Fibroblast of skin of right biceps (primary cell): ENCODE data around the gene SCUBE3.

Source experiments
- DNase-seq: peaks from one replicate; pipeline ENCODE4 v3.0.0-alpha.2; 2013

Gene SCUBE3

DNA sequence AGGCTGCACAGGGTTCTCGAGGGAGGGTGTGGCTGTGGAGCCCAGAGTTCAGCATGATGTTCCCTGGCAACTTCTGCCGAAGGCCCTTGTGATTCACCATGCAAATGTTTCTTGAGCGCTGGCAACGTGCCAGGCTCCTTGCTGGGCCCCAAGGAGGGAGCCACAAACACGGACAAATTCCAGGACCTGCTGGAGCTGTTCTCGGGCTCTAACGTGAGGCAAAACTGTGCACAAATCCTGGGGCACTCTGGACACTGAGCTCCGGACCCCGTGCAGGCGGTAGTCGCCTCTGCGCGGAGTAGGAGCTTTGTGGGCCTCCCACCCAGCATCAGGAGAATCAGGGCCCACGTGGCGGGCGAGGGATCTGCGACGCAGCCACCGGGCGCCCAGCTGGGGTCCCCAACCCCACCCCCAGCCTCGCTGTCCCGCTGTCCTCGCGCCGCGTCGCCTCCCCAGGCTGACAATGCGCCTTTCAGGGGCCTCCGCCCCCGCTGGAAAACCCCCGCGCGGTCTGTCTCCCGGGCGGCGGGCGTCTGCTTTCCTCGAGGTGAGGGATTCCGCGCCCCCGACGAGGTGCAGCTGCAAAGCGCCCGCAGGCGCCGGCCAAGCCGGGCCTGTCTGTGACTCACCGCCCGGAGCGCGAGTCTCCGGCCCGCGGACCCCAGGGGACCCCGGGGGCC is 31.7 kb upstream of the SCUBE3 start:
- DNase-seq, result peak; percentile 93

DNA sequence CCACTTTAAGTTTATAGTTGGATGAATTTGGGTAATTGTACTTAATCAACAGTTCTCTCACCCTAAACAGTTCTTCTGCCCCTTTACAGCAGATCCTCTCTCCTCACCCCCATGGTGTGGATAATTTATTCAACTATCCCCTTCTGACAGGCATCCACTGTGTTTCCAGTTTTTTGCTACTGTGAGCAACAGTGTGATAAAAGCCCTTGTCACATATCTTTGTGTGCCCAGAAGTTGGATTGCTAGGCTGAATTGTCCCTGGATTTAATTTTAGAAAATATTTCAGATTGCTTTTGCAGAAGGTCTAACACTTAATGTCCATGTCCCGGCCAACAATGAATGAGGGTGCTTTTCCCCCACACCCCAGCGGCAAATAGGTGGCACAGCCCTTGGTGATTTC is 30.5 kb upstream of the SCUBE3 start:
- no peak for DNase-seq

DNA sequence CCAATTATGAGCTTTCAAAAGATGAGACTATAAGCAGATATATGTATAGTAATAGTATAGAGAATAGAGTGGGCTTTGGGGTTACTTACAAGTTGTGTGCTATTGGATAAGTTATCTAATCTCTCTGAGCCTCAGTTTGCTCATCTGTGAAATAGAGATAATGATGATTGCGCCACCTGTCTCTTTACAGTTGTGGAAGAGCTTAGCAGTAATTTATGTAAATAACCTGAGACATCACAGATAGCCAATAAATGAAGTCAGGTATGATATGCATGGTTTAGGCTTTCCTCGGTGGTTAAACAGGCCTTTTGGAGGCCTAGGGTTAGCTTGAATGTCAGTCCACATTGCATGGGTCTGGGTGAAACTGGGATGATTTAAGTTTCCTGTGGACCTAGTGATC is 29.8 kb upstream of the SCUBE3 start:
- DNase-seq, result no peak

DNA sequence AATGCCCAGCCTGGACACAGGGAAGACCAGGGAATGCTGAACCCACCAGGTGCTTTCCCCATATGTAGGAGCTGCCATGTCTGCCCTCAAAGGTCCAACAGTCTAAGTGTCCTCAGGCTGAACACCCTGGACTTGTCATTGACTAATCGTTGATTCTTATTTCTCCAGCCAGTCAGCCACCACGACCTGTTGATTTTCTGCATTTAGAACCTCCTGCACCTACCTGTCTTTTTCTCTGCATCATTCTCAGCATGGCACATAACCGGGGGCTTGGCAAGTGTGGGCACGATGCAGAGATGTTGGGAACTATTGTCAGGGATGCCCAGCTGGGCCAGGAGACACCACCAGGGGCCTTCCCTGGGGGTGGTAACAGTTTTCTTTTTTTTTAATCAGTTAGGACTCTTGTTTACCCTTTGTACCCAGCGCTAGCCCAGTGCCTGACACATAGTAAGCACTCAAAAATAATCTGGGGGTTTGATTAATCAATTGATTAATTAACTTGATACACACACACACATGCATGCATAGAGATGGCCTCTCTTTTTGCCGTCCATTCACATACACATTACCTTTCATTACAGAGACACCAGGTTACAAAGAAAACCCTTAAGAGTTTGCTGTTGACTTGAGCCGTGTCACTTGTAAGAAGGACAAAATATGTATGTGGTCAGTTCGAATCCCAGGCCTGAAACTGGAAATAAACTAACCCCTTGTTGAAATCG is 29.0 kb upstream of the SCUBE3 start:
- DNase-seq, result no peak

DNA sequence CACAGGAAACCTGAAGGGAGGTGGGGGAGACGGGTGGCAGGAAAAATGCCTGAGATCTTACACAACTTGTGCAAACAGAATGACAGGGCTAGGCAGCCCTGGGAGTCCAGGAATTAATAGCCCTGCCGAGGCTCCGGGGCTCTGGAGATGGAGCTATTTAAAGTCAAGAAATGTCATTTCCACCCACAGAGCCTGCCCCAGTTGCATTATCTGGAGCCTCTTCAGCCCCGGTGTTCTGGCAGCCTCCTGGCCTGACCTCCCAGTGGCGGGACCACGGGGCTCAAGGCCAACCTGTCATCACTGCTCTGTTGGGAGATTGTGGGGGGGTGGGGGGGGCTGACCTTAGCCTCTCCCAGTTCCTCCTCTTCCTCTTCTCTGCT is 28.5 kb upstream of the SCUBE3 start:
- DNase-seq, result peak; percentile 85

DNA sequence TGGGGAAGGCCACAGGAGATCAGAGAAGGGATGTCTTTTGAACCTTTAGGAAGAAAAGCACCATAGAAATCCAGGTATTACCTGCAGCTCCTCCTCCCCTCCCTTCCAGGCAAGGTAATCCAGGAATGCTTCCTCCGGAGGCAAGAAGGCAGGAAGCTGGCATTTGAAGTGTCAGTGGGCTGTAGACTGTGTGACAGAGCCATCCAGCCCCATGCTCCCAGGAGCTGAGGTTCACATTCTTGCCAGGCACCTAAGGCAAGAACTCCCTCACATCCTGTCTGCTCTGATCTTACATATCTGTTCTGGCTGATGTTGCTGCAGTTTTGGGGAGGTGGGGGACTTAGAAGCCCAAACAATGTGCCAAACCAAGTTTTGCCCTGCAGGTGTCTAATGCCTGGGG is 27.8 kb upstream of the SCUBE3 start:
- no peak for DNase-seq

DNA sequence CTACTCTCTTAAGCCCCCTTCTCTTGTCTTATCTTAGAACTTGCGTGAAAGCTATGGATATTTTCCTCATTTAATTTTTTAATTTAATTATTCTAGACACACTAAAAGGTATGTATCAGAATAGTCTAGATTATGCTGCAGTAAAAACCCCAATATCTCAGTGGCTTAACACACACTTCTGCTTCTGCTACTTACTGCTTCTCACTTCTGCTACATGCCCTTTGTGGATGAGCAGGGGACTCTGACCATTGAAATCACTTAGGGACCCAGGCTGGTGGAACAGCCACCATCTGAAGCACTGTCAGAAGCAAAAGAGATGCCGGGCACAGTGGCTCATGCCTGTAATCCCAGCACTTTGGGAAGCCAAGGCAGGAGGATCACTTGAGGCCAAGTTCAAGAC is 27.2 kb upstream of the SCUBE3 start:
- no peak for DNase-seq

DNA sequence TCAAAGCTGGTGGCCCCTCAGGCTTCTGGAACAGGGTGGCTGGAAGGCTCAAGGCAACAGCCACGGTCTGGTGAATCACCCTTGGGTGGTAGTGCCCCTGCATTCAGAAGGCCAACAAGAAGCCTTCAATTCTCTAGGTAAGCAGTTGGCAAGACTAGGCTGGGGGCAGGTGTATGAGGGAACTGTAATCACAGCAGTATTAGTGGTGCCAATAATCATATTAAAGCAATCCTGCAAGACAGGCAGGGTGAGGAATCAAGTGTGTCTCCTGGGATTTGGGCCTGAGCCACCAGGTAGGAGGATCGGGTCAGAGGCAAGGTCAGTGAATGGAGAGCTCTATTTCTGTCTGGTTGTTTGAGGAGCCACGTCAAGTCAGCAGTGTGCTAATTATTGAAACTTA is 24.9 kb upstream of the SCUBE3 start:
- DNase-seq, result no peak

DNA sequence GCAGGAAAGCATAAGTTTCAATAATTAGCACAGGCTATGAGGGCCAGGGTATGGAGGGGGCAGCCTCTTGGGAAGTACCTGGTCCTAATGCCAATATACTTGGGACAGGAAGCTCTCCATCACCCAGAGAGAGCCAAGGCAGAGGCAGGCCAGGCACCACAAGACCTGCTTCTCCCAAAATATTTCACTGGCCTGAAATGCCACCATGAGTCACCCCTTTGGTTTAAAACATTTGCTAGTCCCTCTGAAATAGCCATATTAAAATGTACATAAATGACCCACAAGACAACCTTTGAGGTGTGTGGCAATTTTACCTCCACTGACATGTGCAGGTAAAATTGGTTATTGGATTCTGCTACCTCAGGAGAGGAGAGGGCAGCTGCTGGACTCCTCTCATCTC is 23.4 kb upstream of the SCUBE3 start:
- DNase-seq, result peak; percentile 35

DNA sequence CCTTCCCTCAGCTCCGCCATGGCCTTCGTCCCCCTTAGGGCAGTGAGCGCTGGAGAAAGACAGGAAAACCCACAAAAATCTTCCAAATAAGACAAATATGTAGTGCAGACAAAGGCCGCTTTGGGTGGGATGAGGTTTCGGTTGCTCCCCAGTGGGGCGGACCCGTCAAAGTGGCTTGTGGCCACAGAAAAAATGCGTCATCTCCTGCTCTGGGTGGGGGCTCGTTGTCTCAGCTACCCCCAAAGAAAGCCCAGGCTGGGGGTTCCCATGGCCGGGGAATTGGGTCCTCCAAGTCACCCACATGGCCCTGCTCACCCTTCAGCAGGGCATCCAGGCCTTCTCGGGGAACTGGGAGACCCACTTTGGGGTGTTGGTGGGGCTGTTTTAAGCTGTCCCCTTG is 21.9 kb upstream of the SCUBE3 start:
- no peak for DNase-seq

DNA sequence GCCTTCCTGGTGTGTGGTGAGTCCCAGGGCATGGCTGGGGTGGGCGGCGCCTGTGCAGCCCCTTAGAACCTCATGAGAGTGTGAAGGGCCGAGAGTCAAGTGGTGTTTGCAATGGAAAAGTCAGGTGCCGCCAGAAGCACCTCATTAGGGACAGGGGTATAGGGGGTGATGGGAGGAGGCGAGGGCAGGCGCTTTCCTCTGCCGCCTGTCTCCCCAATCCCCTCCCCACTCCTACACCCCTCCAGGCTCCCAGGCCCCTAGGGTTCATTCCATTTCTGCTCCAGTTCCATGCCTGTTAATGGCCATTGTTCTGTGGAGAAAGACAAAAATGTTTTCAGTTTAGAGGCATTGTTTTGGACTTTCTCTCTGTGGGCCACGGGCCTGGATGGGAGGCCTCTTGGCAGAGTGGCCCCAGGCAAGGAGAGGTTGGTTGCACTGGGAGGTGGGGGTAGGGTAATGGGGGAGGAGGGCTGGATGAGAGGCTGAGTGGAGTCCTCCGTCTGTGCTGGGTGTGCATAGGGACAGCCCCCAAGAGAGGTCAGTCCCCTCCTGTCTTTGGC is 21.4 kb upstream of the SCUBE3 start:
- DNase-seq, result no peak

DNA sequence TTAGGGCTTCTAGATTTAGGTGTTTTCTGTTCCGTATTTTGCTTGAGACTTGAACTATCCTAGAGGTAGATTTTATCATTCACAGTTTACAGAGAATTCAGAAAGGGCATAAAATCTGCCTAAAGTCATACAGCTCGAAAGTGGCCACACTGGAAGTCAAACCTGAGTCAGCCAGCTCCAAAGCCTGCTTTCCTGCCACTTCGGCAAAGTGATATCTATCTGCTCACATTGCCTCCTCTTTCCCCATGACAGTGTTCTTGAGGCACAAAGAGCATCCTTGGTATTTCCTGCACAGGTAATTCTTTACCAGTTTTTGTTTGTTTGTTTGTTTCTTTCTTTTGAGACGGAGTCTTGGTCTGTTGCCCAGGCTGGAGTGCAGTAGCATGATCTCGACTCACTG is 19.4 kb upstream of the SCUBE3 start:
- DNase-seq, result no peak

DNA sequence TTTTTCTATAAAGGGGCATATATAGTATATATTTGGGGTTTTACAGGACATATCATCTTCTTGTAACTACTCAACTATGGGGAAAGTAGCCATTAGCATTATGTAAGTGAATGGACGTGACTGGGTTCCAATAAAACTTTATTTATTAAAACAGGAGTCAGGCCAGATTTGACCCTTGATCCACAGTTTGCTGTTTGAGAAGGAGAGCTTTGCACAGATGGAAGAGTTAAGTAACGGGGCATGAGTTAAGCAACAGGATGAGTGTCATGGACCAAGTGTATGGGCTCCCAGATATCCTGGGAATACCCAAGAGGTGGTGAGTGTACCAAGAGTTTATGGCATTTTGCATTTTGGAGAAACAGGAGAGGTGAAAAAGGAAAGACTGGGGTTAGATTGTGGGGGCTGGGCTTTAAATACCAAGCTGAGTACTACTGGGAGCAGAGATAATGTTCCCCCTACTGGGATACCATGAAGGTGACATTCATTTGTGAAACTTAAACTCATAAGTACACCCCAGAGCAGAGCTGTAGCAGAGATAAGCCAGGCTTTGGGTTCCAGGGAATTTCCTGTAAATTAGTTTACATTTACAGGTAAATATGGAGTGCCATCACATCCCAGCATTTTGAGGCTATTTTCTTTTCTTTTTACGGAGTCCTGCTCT is 18.5 kb upstream of the SCUBE3 start:
- DNase-seq, result no peak

DNA sequence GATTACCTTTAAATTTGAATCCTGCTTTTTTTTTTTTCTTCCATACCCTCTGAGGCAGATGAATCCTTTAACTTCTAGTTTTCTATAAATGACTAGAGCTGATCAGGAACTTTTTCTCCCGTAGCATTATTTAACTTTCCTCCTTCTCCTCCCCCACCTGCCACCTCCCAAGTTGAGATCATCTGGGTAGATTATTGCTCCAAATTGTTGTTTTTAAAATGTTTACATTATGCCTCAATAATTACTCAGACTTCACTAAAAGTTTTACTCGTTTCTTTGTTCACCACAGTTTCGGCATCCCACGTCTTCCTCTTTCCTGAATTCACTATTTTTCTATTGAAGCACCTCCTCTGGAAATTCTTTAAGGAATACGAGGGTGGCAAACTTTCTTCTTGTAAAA is 16.6 kb upstream of the SCUBE3 start:
- no peak for DNase-seq

DNA sequence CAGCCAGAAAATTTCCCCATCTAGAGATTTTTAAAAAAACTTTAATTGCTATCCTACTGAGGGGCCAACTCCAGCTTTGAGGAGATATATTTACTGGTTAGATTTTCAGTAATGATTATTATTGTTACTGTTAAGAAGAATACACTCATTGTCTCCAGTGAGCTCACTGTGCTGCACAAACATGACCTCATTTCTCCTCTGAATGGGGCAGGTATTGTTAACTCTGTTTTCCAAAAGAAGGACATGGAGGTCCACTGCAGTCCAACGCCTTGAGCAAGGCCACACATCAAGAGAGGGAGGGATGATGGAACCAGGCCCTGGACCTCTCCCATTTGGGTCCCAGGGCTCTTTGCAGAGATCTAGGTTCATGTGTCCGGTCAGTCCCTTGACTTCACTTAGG is 13.9 kb upstream of the SCUBE3 start:
- DNase-seq, result no peak

DNA sequence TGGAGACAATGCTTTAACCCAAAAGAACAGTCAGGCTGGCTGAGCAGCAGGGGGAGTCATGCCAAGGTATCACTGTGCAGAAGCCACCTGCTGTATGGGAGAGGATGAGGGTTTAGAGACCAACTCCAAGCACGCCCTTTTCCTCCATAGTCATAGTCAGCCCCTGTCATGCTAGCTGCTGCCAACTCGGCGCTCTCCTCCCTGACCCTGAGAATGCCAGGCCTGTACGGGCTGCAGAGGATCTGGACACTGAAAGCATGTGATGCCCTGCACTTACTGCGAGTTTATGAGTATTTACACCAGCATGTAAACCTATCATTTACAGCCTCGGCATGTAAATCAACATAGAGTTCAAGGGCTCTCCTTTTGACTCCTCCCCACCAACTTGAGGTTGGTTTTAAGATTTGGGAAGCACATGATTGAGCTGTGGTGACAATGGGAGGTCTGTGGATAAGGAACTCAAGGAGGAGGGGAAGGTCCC is 11.7 kb upstream of the SCUBE3 start:
- DNase-seq, result no peak

DNA sequence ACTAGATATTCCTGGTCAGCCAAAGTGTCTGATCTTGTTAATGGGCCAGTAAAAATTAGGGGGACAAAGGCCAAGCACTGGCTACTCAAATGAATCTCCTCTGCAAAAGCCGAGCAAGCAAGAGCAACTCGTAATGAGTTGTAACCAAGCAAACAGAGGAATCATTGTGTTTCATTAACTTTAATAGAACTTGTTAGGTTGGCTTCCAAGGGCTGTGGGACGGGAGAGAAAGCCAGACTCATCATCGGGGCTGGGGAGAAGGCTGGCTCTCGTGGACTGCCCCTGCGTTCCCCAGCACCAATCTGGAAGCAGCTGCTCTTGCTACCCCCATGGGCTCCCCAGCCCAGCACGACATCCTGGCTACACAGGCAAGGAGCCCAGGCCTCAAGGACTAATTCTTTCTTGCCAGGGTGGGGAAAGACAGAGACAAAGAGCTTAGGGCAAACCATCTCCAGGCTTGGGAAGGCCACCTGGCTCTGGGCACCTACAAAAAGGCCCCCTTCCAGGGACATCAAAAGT is 10.5 kb upstream of the SCUBE3 start:
- DNase-seq, result no peak

DNA sequence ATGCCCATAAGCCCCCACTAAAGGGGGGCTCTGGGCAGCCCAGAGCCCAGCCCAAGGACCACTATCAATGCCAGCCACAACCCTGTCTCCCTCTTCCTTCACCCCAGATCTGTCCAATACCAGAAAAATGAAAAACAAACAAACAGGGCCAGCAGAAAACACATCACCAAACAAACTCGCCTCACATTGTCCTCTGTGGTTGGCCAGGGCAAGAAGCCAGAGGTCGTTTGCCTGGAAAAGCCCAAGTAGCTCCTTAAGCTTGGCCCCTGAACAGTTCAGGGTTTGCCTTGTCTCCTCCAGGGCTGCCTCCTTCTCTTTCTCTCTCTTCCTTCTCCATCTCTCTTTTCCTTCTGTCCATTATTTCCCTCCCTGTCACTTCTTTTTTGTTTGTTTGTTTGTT is 10.1 kb upstream of the SCUBE3 start:
- no peak for DNase-seq

DNA sequence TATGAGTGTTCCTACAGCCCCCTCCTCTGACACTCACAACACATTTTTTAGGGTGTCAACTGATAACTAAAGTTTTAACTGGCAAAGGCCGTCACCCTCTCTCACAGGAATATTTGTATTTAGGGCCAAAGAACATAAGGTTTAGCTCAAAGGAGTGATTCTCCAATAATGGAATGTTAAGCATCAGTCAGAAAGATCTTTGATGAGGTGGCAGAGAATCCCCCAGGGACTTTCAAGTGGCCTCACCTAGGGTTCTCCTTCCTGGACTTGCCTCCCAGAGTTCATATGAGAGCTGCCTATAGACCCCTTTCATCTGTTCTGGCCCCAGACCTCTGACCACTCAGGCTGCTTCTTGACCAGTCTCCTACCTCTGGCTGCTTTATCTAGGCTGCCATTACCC is 7.4 kb upstream of the SCUBE3 start:
- DNase-seq, result peak; percentile 76

DNA sequence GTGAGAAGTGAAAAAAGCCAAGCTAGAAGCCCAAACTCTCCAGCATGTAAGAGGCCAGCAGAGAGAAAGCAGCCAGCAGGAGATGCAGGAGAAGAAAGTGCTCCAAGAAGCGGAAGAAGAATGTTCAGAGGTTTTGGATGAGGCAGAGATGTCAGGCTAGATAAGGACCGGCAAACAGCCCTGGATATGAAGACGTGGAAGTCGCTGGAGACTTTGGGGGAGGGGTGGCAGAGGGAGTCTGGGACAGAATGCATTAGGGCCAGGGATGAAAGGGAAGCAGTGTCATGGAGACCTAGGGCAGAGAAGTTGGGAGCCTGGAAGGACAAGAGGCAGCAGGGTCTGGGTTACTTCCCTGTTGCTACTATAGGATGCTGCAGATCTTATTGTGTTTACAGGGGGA is 5.3 kb upstream of the SCUBE3 start:
- DNase-seq, result peak; percentile 45

DNA sequence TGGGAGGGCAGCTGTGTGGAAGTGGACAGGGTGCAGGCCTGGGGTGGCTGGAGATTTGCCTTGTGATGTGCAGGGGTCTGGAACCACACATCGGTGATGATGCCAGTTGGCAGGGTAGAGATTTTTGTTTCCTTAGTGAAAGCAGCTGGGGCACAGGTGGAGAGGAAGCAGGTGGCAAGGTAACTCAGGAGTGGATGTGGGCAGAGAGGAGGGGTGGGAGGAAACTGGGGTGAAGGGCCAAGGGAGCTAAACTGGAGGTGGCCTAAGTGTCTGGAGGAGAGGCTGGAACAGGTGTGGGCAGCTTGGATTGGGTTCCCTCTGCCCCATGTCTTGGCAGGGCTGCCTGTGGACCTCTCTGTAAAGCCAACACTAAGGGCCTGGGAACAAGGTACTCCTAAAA is 4.7 kb upstream of the SCUBE3 start:
- DNase-seq, result no peak

DNA sequence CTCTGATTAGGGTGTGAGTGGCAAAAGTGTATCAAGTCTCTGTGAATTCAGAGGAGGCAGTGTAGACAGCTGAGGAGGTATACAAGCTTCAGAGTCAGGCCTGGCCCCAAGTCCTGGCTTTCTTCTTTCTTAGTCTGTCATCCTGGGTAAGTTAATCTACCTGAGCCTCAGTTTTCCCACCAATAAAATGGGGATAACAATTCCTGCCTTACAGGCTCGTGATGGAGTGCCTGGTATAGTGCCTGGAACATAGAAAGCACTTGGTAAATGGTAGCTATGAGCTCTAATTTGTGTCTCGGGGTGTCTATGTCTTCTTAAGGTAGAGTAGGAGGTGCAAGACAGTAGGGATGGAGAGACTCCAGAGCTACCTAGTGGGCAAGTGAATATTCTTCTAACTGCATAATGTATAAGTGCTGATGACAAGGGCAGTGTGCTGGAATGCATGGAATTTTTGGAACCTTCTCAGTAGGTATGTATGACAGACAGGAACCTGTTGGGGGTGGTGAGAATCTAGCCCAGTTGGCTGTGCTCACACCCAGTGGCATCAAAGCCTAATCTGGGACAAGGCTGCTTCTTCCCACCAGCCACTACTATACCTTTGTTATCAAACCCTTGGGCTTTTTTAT is 4.0 kb upstream of the SCUBE3 start:
- no peak for DNase-seq

DNA sequence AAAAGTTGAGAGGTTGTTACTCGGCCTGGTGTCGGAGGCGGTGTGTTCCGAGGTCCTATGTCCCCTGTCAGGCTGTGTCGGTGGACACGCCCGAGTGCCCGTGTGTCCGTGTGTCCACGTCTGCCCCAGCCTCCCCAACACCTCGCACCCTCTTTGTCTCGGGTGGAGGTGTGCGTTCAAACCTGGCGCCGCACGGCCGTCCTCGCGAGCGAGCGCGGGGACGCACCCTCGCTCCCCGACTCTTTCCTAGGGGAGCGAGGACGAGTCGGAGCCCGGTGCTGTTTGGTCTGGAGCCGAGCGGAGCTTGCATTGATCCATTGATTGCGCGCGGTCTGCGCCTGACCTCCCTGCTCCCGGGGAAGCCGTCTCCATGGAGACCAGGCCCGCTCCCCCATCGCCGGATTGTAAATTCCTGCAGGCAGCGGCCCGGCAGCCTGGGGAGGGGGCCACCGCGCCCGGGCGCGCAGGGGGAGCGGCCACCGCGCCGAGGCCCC is 411 bp upstream of the SCUBE3 start:
- no peak for DNase-seq
